Stimulated activated naive CD4-positive, alpha-beta T cell (primary cell): ENCODE results near the gene PPM1L.

Source experiments
- DNase-seq, 6 experiments: peaks; one replicate each; lab custom pipeline; 2025; lab: John Stamatoyannopoulos, UW

Gene PPM1L

GRCh38 chr3:160852856-160853255 is 96.8 kb downstream of the PPM1L start:
- no peak for DNase-seq

GRCh38 chr3:160856450-160856849 is 100.4 kb downstream of the PPM1L start:
- no peak for DNase-seq

DNA sequence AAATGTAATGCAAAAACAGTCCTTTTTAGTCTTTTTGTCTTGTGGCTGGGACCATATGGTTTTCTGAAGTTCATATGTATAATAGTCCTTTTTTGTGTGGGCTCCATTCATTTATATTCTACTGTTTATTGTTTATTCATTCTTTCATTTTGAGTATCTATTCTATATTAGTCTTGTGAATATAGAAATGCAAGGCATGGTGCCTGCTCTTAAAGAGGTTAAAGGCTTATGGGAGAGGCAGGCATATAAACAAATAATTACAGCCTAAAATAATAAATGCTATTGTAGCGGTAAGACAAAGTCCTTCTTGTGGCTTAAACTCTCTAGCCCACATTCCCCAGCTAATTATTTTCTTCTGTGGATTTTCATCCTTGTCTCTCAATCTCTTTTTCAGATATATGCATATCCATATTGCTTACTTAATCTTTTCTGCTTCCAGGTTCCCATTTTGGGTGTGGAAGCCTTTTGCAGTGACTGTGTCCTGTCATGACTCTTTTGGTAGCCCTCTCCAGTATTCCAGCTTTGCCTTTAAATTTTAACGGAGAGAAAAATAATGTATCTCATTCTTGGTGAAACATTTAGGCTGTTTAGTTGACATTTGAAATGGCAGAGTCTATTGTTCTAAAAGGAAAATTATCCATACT is 101.6 kb downstream of the PPM1L start:
- DNase-seq, result no peak

DNA sequence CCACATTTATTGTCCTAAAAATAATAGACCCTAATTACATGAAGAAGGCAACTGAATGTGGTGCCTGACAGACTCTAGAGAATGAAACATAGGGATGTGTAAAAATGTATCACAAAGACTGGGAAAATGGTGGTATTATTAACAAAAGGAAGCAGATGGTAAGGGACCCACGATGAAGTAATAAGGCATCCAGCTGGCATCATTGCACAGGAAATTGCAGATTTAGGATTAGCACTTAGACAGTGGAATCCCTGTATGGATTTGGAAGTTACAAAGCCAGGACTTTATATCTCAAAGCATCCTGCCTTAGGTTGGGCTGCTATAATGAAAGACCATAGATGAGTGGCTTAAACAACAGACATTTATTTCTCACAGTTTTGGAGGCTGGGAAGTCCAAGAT is 104.3 kb downstream of the PPM1L start:
- DNase-seq, result no peak

DNA sequence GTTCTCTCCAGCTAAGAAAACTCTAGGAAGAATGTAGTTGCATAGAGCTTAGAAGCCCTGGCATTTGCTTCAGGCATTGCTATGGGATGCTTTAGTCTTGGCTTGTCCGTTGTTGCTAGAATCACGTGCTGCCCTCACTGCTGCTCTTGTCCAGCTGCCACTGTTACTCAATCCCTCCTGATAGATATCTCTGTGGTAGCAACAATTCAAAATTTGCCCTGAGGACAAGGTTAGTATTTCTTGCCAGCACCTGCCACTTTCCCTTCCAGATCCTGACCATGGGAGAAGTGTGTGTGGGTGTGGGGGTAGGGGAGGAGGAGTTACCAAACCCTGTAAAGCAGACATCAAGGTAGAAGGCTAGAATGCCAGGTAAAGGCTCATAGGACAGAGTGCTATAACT is 113.8 kb downstream of the PPM1L start:
- DNase-seq, result no peak

DNA sequence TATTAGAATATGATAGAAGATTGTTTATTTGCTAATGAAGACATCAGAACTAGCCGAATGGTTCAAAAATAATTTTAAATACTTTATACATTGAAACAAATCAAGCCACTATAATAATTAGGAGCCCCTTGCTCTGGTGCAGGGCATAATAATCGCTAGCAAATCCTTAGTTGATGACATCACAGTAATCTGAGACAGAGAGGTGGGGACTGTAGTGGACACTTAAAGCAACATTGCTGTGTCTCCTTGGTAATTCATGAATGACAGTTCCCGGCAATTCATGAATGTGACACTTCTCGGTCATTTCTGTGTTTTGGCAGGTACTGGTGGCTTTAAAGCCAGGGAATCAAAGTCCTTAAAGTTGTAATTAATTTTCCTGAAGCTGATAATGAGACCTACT is 114.3 kb downstream of the PPM1L start:
- DNase-seq, result no peak

DNA sequence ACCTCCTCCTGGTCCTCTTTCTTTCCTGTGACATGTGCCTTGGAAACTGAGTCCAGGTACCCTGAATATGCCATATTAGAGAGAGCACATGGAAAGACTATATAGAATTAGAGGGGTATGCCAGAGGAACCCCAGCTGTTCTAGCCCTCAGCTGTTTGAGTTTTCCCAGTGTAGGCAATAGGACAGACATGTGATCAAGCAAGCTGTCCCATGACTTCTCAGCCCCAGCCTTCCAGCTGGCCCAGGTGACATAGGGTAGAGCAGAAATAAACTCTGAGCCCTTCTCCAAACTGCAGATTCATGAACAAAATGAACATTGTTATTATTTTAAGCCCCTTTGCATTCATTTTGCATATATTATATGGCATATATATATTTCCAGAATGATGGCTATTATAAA is 118.7 kb downstream of the PPM1L start:
- no peak for DNase-seq

DNA sequence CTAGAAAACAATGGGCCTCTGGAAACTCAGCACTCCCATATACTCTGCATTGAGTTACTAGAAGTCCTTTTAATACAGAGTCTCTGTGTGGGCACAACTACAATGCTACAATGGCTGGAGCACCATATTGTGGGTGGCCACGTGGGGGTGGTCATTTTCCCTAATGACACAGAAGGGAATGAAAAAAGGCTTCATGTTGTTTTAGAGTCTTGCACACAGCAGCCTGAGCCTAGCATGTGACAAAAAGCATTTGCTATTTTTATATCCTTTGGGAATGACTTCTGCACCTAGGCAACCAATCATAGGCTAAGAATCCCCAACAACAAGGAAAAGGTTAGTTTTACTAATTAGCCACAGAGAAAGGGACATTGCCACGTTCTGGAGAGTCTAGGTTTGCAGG is 120.6 kb downstream of the PPM1L start:
- DNase-seq, result no peak

DNA sequence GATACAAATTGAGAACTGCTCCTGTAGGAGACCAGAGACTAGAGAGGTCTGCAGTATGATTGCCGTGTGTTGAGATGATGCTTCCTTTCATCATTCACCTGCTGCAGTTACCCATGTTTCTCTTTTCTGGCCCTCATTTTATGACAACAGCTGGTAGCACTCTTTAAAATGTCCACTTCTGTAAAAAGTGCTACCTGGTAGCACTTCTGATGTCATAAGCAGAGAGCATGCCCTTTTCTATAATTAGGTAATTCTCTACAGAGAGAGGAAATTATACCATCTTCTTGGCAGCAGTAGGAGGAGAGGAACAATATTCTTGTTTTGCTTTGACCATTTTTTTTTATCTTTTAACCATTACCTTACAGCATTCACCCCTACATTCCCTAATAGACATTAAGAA is 123.8 kb downstream of the PPM1L start:
- no peak for DNase-seq

DNA sequence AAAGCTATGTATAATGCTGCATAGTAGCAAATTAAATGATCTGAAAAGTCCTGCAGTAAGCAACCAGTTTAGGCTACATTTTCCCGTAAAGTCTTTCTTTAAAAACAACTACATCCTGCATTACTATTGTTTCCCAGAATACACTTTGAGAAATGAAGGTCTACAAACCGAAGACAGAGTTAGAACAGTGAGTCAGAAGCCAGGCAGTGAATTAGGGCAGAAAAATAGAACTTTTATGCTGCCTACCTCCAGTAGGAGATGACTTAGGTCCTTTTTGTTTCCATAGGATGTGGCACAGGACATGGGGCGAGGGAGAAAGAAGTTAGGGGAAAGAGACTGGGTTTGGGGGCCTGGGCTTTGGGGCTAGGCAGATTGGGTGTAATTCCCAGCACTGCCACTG is 127.3 kb downstream of the PPM1L start:
- DNase-seq, result no peak

GRCh38 chr3:160885791-160886286 is 129.8 kb downstream of the PPM1L start:
- DNase-seq, result no peak

- no peak for DNase-seq
These were observed 130.4 kb downstream of the PPM1L start for GRCh38 chr3:160886421-160886820.

GRCh38 chr3:160893207-160893606 is 137.2 kb downstream of the PPM1L start:
- no peak for DNase-seq

DNA sequence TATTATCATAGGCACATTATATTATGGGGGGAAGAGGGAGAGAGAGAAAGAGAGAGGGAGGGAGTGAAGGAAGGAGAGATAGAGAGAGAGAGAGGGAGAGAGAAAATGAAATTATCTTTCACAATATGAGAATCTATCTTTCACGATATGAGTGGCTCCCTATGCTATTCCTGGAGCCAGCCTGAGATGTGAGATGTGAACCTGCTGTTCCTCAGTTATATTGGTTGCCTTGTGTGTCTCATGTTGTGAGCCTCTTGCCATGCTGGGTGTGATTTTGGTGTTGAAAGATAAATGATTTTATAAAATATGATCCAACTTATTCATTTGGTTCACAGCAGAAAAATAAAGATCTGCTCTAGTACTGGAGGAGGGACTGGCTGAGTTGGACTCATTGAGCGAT is 148.7 kb downstream of the PPM1L start:
- DNase-seq, result no peak

DNA sequence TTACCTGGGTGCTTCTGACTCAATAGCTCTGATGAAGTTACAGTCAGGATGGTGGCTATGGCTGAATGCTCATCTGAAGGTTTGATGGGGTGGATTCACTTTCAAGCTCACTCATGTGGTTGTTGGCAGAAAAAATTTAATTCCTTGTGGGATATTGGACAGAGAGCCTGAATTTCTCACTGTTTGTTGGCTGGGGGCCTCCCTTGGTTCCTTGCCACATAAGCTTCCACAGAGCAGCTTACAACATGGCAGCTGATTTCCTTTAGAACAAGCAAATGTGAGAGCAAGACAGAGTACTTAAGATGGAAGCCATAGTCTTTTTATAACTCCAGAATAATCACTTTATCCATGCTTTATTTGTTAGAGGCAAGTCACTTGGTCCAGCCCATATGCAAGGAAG is 150.6 kb downstream of the PPM1L start:
- DNase-seq, result no peak

GRCh38 chr3:160909917-160910316 is 153.9 kb downstream of the PPM1L start:
- no peak for DNase-seq

DNA sequence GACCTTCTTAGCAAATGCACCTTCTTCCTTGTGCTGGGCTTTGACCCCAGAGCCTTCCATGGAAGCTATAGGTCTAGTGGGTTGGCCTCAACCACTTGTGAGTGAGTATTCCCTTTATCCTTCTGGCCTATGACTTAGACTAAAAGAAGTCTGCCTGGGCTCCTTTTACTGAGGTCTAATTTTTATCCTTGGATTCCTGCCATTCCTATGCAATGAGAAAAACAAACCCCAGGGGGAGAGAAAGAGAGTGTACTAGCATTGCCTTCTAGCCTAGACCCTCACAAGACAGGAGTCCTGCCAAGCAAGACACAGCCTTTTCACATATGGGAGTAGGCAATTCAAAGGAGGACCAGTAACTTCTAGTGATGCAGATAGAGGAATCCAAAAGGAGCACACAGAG is 155.4 kb downstream of the PPM1L start:
- no peak for DNase-seq

DNA sequence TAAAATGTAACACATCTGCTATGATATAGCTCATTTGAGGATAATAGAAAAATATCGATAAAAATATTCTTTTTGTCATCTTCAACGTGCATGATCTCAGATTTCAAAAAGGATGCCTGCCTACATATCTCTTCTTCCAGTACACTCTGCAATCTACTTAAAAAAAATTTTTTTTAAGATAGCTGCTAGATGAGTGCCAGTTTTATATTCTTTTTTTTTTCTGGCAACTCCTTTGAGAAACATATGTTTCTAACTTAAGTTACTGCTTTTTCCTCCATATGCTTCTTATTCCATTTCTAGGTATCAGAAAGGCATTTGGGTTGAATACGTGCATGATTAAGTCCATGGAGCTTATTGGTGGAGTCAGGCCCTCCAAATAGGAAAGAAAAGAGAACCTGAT is 160.4 kb downstream of the PPM1L start:
- no peak for DNase-seq

DNA sequence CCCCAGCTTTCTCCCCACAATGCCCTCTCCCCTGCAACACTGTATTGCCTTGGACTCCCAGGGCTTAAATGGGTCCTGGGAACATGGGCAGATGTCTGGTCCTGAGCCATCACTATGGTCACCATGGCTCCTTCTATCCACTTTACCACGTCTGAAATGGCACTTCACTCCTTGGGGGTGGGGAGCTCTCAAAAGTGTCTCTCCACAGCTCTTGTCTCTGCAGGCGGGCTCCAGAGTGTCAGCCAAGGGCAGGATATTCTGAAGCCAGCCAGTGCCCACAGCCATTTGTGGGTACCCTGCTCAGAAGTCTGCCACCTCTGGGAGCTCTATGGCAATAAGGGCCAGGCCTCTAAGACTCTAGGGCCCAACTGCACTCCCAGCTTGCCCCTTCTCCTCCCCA is 163.9 kb downstream of the PPM1L start:
- no peak for DNase-seq

- DNase-seq, result no peak
These were observed 165.1 kb downstream of the PPM1L start for GRCh38 chr3:160921020-160921635.

DNA sequence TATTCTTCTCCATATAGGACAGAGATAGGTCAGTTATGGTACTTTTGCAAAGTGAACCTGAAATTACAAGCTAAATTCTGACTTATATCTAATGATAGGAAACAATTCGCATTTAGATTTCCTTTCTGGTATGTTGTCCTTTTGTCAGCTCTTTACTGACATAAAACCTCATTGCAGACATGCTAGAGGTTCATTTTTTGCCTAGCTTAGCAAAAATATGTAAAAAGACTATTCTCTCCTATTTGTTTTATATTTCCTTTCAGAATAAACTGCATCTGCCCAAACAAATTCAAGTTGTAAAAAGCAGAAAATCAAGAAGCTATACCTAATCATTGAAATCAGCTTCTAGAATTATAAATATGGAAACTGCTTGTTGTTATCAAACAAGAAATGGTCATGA is 168.7 kb downstream of the PPM1L start:
- DNase-seq, result no peak

DNA sequence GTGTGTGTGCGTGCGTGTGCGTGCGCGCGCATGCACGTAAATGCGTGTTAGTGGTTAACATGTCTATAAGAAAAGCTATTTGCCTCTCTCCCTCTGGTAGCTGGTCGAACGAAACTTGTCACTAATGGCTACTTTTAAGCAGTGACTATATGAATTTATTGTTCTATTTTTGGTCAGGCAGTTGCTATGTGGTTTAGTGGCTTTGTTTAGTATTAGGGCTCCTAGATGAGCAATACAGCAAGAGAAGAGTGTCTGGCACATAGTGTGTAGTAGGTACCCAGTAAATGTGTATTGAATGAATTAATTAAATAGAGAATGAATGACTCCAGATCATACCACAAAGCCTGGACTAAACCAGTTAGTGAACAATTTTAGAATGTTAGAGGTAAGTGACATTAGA is 171.6 kb downstream of the PPM1L start:
- no peak for DNase-seq

DNA sequence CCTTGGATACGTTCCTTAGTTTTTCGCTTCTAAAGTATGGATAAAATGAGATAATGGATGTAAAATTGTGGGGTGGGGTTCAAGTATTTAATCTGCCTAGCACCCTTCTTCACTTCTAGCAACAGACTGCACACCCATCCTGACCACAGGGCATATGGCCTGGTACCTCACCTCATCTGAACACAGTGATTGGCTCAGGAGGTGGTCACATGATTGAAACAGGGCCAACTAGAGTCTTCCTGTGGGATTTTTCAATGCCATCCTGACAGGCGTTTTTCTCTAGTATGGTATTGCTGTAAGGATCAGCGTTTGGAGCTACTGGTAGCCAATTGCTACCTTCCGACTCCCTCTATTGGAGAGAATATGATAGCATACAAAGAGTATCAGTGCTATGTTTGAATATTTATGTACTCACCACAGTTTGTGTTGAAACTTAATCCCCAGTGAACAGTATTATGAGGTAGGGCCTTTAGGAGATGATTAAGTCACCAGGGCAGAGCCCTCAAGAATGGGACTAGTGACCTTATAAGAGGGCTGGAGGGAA is 172.2 kb downstream of the PPM1L start:
- no peak for DNase-seq

DNA sequence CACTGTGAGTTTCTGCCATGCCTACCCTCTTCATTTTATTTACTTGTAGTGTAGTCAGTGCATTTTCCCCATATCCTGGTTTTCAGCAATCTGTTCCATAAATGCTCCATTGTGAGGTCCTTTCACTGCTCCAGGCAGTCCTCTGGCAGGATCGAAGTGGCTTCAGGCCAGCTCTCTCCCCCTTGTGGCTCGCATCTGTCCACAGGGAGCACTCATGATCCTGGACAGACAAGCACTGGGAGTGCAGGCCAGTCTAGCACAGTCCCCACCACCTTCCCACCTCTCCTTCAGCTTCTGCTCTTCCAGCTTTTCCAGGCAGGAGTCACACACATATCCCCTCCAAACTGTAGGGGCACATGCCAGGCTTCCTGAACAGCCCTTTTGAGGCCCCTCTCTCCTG is 173.6 kb downstream of the PPM1L start:
- DNase-seq, result no peak
